B cell (primary cell): ENCODE data around the gene HOXC9. TPM values are rescaled to one million over a fixed set of nuclear protein-coding genes. Genes with fewer than 3 reads are reported as not detected.

ENCODE experiments used
- ATAC-seq: fragments of 200-7000 bp; cut with Tn5 transposase; one replicate; pipeline ENCODE4 v1.10.0; 2021; ENCODE audit warnings: low read depth, mild to moderate bottlenecking, moderate number of reproducible peaks, moderate library complexity
- CTCF ChIA-PET: fragments of 350-600 bp; sonication (Branson Sonifier 250); formaldehyde crosslinking; loops from one replicate; lab custom pipeline; 2021; ENCODE audit warnings: antibody characterized with exemption, inconsistent platforms; lab: Charles Lee
- POLR2A ChIA-PET: fragments of 350-600 bp; sonication (Branson Sonifier 250); formaldehyde crosslinking; loops from one replicate; lab custom pipeline; 2021; ENCODE audit warnings: antibody characterized with exemption; lab: Charles Lee
- DNase-seq: peaks from one replicate; pipeline ENCODE4 v3.0.0; 2013
- H2AFZ ChIP-seq: 2 replicates; pipeline ENCODE4 v1.6.1; 2012; ENCODE audit warnings: mild to moderate bottlenecking, low read depth, low read length; ENCODE audit not compliant: insufficient read depth, poor library complexity, severe bottlenecking
- H3K27ac ChIP-seq, 2 donors: 1 replicate in 1 of 2; 2 replicates in 1 of 2; pipeline ENCODE4 v1.5.1; 2012 to 2013; ENCODE audit warnings: low read length in 2 of 2, mild to moderate bottlenecking in 2 of 2, moderate library complexity in 1 of 2
- H3K27me3 ChIP-seq, 4 experiments: fragments of 200-600 bp in 1 of 4; sonication (generic) in 1 of 4; replicated peaks in 1 of 4; 1 replicate in 2 of 4; 2 replicates in 2 of 4; pipeline versions ENCODE4 v1.6.1 to v1.7.0; 2013 to 2016; ENCODE audit warnings: low read length in 3 of 4, mild to moderate bottlenecking in 2 of 4, mixed read lengths in 1 of 4, moderate library complexity in 1 of 4; ENCODE audit not compliant: insufficient read depth in 4 of 4, control insufficient read depth in 3 of 4; ENCODE audit errors: control extremely low read depth in 1 of 4
- H3K36me3 ChIP-seq, 2 experiments: replicated peaks in 1 of 2; 1 replicate in 1 of 2; 2 replicates in 1 of 2; pipeline versions ENCODE4 v1.6.1 to v1.7.1; 2013; ENCODE audit warnings: low read length in 1 of 2; ENCODE audit not compliant: insufficient read depth in 2 of 2, control insufficient read depth in 1 of 2; ENCODE audit errors: control extremely low read depth in 1 of 2, extremely low read depth in 1 of 2
- H3K4me1 ChIP-seq, 2 donors: fragments of 200-600 bp in 1 of 2; sonication (generic) in 1 of 2; 1 replicate in 1 of 2; 2 replicates in 1 of 2; pipeline versions ENCODE4 v1.5.1 to v1.6.1; 2013 to 2017; ENCODE audit warnings: low read length in 2 of 2; ENCODE audit not compliant: control insufficient read depth in 2 of 2, insufficient read depth in 2 of 2
- H3K4me2 ChIP-seq: replicated peaks from 2 replicates; pipeline ENCODE3; 2012; ENCODE audit warnings: mild to moderate bottlenecking, low read depth, low read length; ENCODE audit not compliant: poor library complexity, severe bottlenecking
- H3K4me3 ChIP-seq, 5 experiments: fragments of 200-600 bp in 1 of 5; sonication (generic) in 1 of 5; 1 replicate in 3 of 5; 2 replicates in 2 of 5; pipeline versions ENCODE4 v1.5.1 to v1.7.0; 2011 to 2016; ENCODE audit warnings: low read length in 4 of 5, mild to moderate bottlenecking in 4 of 5, low read depth in 2 of 5, control low read depth in 1 of 5, moderate library complexity in 1 of 5; ENCODE audit not compliant: insufficient read depth in 1 of 5; ENCODE audit errors: control extremely low read depth in 1 of 5, extremely low read depth in 1 of 5
- H3K79me2 ChIP-seq: fragments of 200-600 bp; sonication (generic); one replicate; pipeline ENCODE4 v1.6.0; 2016; ENCODE audit warnings: low read length; ENCODE audit not compliant: control insufficient read depth, insufficient read depth
- H3K9ac ChIP-seq: fragments of 200-600 bp; sonication (generic); 2 replicates; pipeline ENCODE4 v1.6.1; 2017; ENCODE audit warnings: mild to moderate bottlenecking, low read length, moderate library complexity
- H3K9me3 ChIP-seq, 3 donors: one replicate each; pipeline versions ENCODE4 v1.6.1 to v1.7.1; 2013; ENCODE audit warnings: low read length in 2 of 3; ENCODE audit not compliant: control insufficient read depth in 2 of 3, insufficient read depth in 1 of 3; ENCODE audit errors: control extremely low read depth in 1 of 3
- H4K20me1 ChIP-seq: 2 replicates; pipeline ENCODE4 v1.6.0; 2012; ENCODE audit warnings: mild to moderate bottlenecking, low read length; ENCODE audit not compliant: insufficient read depth, control insufficient read depth, poor library complexity, severe bottlenecking
- H3K27ac Mint-ChIP-seq: one replicate; pipeline ENCODE4 v1.8.0; 2021; ENCODE audit warnings: mixed read lengths
- H3K27me3 Mint-ChIP-seq: one replicate; pipeline ENCODE4 v1.8.0; 2021; ENCODE audit warnings: mixed read lengths
- H3K4me1 Mint-ChIP-seq: one replicate; pipeline ENCODE4 v1.8.0; 2021; ENCODE audit warnings: mixed read lengths
- H3K4me3 Mint-ChIP-seq: one replicate; pipeline ENCODE4 v1.8.0; 2021; ENCODE audit warnings: mixed read lengths
- H3K9me3 Mint-ChIP-seq: one replicate; pipeline ENCODE4 v1.8.0; 2022; ENCODE audit warnings: mixed read lengths; ENCODE audit not compliant: insufficient read depth
- CTCF ChIP-seq: fragments of 200-600 bp; IDR thresholded peaks from one replicate; pipeline ENCODE4 v1.8.0; 2022; ENCODE audit warnings: antibody characterized with exemption, mild to moderate bottlenecking
- EZH2 ChIP-seq: IDR thresholded peaks from 2 replicates; pipeline ENCODE4 v1.6.1; 2012; ENCODE audit warnings: borderline replicate concordance, low read depth, mild to moderate bottlenecking, moderate library complexity, low read length; ENCODE audit not compliant: insufficient read depth, poor library complexity, severe bottlenecking
- WGBS: methylation state at CpG from one replicate; pipeline ENCODE4 v1.1.5; 2013; ENCODE audit warnings: missing lambda C conversion rate; ENCODE audit not compliant: insufficient coverage; 5-methylcytosine and 5-hydroxymethylcytosine counted together
- intact Hi-C: fragments of 100-400 bp; cut with micrococcal nuclease; formaldehyde crosslinking; loops from one replicate; pipeline ENCODE4 v1.10.0; 2022
- polyA plus RNA-seq: library from polyadenylated mRNA; depleted of rRNA; stranded (reverse); fragments of >200 nt; gene quantifications from 2 replicates; pipeline ENCODE4 v1.2.3, GENCODE V29; 2012
- total RNA-seq, 2 donors: library from RNA; stranded (reverse); fragments of 120-200 nt in 1 of 2; gene quantifications; 1 replicate in 1 of 2; 2 replicates in 1 of 2; pipeline versions ENCODE4 v1.2.3 to v1.2.4, GENCODE V29; 2013 to 2022

HOXC9 gene
- total and polyA plus RNA-seq, 2 donors (not counting 1 experiment from before 2014, with no cell fraction given) = not detected

- H3K27ac Mint-ChIP-seq = no peak overlapping the region
Measured at GRCh38 chr12:54029529-54030441, 29.8 kb downstream of the HOXC9 start.

More at GRCh38 chr12:54029529-54030441, 29.8 kb downstream of the HOXC9 start:
- no peaks in the 10 kb centered on the region for H4K20me1 ChIP-seq
- ChIA-PET CTCF (interaction anchor here (0.7 to 4.3 kb wide), 8 partner anchors 19 to 183 kb away, joined by 3 to 151 read pairs (median 3); partner anchors contain the start of genes HOXC8 and SMUG1), POLR2A (no interaction called here)
- ATAC-seq = no peak
- H3K4me3 ChIP-seq = no peak overlapping the region
- peaks cover 0 to 51% (median 6%) of the 10 kb centered on the region in 3 donors for H3K9me3 ChIP-seq
- H2AFZ ChIP-seq = no peak overlapping the region
- H3K27me3 ChIP-seq = peaks cover 0 to 96% (median 78%) of the 10 kb centered on the region in 4 experiments
- no peak overlapping the region for H3K9ac ChIP-seq
- H3K4me3 Mint-ChIP-seq = no peak overlapping the region
- H3K27ac ChIP-seq = no peak overlapping the region
- peaks cover 30% of the 10 kb centered on the region for H3K4me1 Mint-ChIP-seq
- peaks cover 70% of the 10 kb centered on the region for H3K27me3 Mint-ChIP-seq
- intact Hi-C loops = loop anchor here (5.0 kb wide), 2 partner anchors 32 to 62 kb away; no protein-coding TSS in a partner anchor
- peak; percentile 39 for DNase-seq
- H3K4me1 ChIP-seq = peaks cover 27 to 52% of the 10 kb centered on the region in 2 donors
- H3K9me3 Mint-ChIP-seq = no peaks in the 10 kb centered on the region
- 24% methylated on average over 37 of the region's 53 CpGs for WGBS
- H3K4me2 ChIP-seq = peak overlapping the region; percentile 18
- no peak for TF ChIP-seq EZH2
- no peak for TF ChIP-seq CTCF
- H3K36me3 ChIP-seq = no peaks in the 10 kb centered on the region
- no peaks in the 10 kb centered on the region for H3K79me2 ChIP-seq
